ENCODE data around the gene MED26. TPM values are rescaled to one million over a fixed set of nuclear protein-coding genes. Genes with fewer than 3 reads are reported as not detected.

The MED26 gene
- total and polyA plus RNA-seq, 2 experiments from 2014 or later, result 7.4 to 15.4 TPM

DNA sequence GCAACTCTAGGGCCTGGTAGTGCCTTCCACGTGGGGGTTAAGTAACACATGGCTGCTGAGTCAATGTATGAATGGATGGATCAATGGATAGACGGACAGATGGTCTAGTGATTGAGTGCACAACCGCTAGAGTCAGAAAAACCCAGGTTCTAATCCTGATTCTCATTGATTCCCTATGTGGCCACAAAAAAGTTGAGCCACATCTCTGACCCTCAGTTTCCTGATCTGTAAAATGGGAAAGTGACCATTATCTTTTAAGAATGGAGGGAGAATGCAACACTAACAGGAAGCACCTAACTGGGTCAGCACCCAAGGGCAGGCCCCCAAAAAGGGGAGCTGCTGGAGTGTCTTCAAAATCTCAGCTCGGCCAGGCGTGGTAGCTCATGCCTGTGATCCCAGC, 29.4 kb upstream of the MED26 start:
- Histone ChIP-seq H3K4me2 (no peak overlapping the region), H3F3A (replicated peaks; ENCODE audit: low read depth) (0 out of 2 replicates have a peak, but pooled peaks cover 3% of the 10 kb centered on the region), H3K4me3 (no peak overlapping the region), H3K27me3 (ENCODE audit: insufficient read depth) (no peaks in the 10 kb centered on the region), H3K4me1 (ENCODE audit: insufficient read depth) (peaks cover 7% of the 10 kb centered on the region), H3K9me2 (ENCODE audit: insufficient read depth) (no peaks in the 10 kb centered on the region), H3K27ac (ENCODE audit: low read depth) (no peak overlapping the region), H3K79me2 (replicated peaks; ENCODE audit: insufficient read depth) (peaks cover 53% of the 10 kb centered on the region), H4K20me1 (replicated peaks; ENCODE audit: insufficient read depth) (peaks cover 21% of the 10 kb centered on the region), H2AFZ (no peak overlapping the region), H3K36me3 (ENCODE audit: insufficient read depth) (peaks cover 32% of the 10 kb centered on the region)
- H3K4me1 Mint-ChIP-seq, result peaks cover 5% of the 10 kb centered on the region; the same call in 2 of the 3 replicates
- H3K36me3 Mint-ChIP-seq (ENCODE audit: low read depth), result peaks cover 66% of the 10 kb centered on the region
- no peak overlapping the region; the same call in 1 of the 2 replicates for H3K27ac Mint-ChIP-seq
- no peaks in the 10 kb centered on the region for H3K9me3 Mint-ChIP-seq
- H3K27me3 Mint-ChIP-seq (ENCODE audit: insufficient read depth, low read depth, poor library complexity), result peaks cover 12% of the 10 kb centered on the region
- H3K4me3 Mint-ChIP-seq, result 0 out of 3 replicates have a peak overlapping the region, but pooled peaks have one; percentile 6
- DNase-seq (ENCODE audit: low spot score), result no peak
- ATAC-seq, result no peak
- TF ChIP-seq CREB1 (CRISPR knock-in tag; IDR thresholded peaks at IDR 0.05; ENCODE audit: low read depth) (no peak), ZNF331 (CRISPR knock-in tag; IDR thresholded peaks at IDR 0.05; ENCODE audit: low read depth) (no peak), POLR2AphosphoS5 (IDR thresholded peaks at IDR 0.05; ENCODE audit: low read depth) (no peak), STAT1 (IDR thresholded peaks at IDR 0.05; ENCODE audit: unreplicated experiment) (no peak), ZNF114 (CRISPR knock-in tag; IDR thresholded peaks at IDR 0.05) (no peak), JUNB (IDR thresholded peaks at IDR 0.05; ENCODE audit: unreplicated experiment) (no peak)
- TF ChIP-seq, protein P1, sequence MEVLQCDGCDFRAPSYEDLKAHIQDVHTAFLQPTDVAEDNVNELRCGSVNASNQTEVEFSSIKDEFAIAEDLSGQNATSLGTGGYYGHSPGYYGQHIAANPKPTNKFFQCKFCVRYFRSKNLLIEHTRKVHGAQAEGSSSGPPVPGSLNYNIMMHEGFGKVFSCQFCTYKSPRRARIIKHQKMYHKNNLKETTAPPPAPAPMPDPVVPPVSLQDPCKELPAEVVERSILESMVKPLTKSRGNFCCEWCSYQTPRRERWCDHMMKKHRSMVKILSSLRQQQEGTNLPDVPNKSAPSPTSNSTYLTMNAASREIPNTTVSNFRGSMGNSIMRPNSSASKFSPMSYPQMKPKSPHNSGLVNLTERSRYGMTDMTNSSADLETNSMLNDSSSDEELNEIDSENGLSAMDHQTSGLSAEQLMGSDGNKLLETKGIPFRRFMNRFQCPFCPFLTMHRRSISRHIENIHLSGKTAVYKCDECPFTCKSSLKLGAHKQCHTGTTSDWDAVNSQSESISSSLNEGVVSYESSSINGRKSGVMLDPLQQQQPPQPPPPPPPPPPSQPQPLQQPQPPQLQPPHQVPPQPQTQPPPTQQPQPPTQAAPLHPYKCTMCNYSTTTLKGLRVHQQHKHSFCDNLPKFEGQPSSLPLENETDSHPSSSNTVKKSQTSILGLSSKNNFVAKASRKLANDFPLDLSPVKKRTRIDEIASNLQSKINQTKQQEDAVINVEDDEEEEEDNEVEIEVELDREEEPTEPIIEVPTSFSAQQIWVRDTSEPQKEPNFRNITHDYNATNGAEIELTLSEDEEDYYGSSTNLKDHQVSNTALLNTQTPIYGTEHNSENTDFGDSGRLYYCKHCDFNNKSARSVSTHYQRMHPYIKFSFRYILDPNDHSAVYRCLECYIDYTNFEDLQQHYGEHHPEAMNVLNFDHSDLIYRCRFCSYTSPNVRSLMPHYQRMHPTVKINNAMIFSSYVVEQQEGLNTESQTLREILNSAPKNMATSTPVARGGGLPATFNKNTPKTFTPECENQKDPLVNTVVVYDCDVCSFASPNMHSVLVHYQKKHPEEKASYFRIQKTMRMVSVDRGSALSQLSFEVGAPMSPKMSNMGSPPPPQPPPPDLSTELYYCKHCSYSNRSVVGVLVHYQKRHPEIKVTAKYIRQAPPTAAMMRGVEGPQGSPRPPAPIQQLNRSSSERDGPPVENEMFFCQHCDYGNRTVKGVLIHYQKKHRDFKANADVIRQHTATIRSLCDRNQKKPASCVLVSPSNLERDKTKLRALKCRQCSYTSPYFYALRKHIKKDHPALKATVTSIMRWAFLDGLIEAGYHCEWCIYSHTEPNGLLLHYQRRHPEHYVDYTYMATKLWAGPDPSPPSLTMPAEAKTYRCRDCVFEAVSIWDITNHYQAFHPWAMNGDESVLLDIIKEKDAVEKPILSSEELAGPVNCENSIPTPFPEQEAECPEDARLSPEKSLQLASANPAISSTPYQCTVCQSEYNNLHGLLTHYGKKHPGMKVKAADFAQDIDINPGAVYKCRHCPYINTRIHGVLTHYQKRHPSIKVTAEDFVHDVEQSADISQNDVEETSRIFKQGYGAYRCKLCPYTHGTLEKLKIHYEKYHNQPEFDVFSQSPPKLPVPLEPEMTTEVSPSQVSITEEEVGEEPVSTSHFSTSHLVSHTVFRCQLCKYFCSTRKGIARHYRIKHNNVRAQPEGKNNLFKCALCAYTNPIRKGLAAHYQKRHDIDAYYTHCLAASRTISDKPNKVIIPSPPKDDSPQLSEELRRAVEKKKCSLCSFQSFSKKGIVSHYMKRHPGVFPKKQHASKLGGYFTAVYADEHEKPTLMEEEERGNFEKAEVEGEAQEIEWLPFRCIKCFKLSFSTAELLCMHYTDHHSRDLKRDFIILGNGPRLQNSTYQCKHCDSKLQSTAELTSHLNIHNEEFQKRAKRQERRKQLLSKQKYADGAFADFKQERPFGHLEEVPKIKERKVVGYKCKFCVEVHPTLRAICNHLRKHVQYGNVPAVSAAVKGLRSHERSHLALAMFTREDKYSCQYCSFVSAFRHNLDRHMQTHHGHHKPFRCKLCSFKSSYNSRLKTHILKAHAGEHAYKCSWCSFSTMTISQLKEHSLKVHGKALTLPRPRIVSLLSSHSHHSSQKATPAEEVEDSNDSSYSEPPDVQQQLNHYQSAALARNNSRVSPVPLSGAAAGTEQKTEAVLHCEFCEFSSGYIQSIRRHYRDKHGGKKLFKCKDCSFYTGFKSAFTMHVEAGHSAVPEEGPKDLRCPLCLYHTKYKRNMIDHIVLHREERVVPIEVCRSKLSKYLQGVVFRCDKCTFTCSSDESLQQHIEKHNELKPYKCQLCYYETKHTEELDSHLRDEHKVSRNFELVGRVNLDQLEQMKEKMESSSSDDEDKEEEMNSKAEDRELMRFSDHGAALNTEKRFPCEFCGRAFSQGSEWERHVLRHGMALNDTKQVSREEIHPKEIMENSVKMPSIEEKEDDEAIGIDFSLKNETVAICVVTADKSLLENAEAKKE (CRISPR knock-in tag; IDR thresholded peaks at IDR 0.05), result no peak

DNA sequence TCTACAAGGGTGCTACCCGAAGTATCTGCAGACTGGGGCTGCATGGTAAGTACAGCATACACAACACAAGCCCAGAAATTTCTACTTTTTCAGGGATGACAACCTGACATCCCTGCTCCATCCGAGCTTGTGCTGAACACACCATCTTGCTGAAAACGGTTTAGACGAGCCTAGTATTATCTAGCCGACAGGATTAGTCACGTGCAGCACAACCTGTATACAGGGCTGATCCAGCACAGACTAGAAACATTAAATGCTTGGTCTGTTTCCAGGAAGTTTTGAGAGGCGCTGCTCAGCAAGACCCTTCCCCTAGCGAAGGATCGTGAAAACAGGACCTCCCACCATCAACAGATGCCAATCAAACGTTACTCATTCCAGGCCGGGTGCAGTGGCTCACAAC, 27.7 kb upstream of the MED26 start:
- H3K36me3 Mint-ChIP-seq (ENCODE audit: low read depth), result peaks cover 82% of the 10 kb centered on the region
- TF ChIP-seq ZNF114 (CRISPR knock-in tag; IDR thresholded peaks at IDR 0.05) (no peak), EZH2 (IDR thresholded peaks at IDR 0.05; ENCODE audit: low read depth, unreplicated experiment) (no peak)

More for the DNA sequence above, 27.7 kb upstream of the MED26 start:
- Histone ChIP-seq H3K36me3 (ENCODE audit: insufficient read depth) (peaks cover 38% of the 10 kb centered on the region), H3K9me2 (ENCODE audit: insufficient read depth) (no peaks in the 10 kb centered on the region), H3K27ac (ENCODE audit: low read depth) (no peak overlapping the region), H3K4me3 (no peak overlapping the region), H3K4me1 (ENCODE audit: insufficient read depth) (no peaks in the 10 kb centered on the region), H3K4me2 (no peak overlapping the region), H3F3A (replicated peaks; ENCODE audit: low read depth) (0 out of 2 replicates have a peak, but pooled peaks cover 3% of the 10 kb centered on the region), H3K27me3 (ENCODE audit: insufficient read depth) (no peaks in the 10 kb centered on the region), H4K20me1 (replicated peaks; ENCODE audit: insufficient read depth) (peaks cover 25% of the 10 kb centered on the region), H3K79me2 (replicated peaks; ENCODE audit: insufficient read depth) (peaks cover 46% of the 10 kb centered on the region), H2AFZ (no peak overlapping the region)
- Mint-ChIP-seq H3K4me3 (no peak overlapping the region), H3K4me1 (peaks cover 2% of the 10 kb centered on the region; the same call in 1 of the 3 replicates), H3K27ac (no peak overlapping the region), H3K9me3 (no peaks in the 10 kb centered on the region), H3K27me3 (ENCODE audit: insufficient read depth, low read depth, poor library complexity) (peaks cover 8% of the 10 kb centered on the region)
- no peak for ATAC-seq
- DNase-seq (ENCODE audit: low spot score), result no peak
